ENCODE results near the gene GRHL1. TPM values are rescaled to one million over a fixed set of nuclear protein-coding genes. Genes with fewer than 3 reads are reported as not detected.
"Not testable (repeated sequence)": the region's sequence is repeated elsewhere in the genome, so short reads cannot be mapped to it uniquely, and the experiment has no call there.

The GRHL1 gene
- total and polyA plus RNA-seq, 12 donors, result 0.57 to 2.6 (median 1.2) TPM; not detected in 1

DNA sequence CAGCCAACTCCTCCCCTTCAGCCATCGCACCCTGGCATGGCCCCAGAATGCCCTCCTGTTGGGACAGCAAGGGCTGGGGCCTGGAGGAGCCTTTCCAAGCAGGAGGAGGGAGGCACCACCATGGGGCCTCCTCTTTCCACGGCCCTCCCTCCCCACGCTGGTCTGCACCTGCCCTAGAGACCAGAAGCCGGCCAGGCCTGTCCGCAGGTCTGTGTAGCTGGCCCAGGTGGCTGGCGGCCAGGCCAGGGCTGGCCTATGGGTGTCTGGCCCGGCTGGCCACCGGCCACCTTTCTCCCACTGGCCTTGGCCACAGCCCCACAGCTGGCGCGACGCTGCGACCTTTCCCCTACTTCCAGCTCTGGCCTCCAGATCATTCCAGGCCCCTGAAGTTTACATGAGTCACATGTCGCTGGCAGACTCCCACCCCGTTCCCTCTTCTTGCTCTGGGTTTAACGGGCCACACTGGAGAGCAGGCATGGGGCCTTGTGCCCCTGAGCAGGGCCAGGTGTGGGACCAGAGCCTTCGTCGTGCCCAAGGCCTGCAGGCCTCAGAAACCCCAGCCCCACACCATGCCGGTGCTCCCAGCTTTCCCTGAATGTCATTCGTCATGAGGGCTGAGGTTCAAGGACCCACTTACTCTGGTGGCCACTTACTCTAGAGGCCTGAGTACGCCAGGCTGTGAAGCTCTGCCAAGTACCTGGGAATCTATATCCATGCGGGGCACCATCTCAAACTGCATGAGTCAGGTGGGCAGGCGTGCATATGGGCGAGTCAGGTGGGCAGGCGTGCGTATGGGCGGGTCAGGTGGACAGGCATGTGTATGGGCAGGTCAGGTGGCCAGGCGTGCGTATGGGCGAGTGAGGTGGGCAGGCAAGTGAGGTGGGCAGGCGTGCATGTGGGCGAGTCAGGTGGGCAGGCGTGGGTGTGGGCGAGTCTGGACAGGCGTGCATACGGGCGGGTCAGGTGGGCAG, 58.6 kb downstream of the GRHL1 start:
- peak overlapping the region in 4 of 5 donors; percentile 62 to 81 (median 73) for H3K27ac ChIP-seq
- H3K4me1 ChIP-seq (replicated peaks in 1 of 2), result peaks cover 22 to 25% of the 10 kb centered on the region in 2 donors
- no peaks in the 10 kb centered on the region for H3K9me3 ChIP-seq (replicated peaks in 1 of 3)
- intact Hi-C loops (cut with DNase I), result no loop called here
- TF ChIP-seq, protein P1, sequence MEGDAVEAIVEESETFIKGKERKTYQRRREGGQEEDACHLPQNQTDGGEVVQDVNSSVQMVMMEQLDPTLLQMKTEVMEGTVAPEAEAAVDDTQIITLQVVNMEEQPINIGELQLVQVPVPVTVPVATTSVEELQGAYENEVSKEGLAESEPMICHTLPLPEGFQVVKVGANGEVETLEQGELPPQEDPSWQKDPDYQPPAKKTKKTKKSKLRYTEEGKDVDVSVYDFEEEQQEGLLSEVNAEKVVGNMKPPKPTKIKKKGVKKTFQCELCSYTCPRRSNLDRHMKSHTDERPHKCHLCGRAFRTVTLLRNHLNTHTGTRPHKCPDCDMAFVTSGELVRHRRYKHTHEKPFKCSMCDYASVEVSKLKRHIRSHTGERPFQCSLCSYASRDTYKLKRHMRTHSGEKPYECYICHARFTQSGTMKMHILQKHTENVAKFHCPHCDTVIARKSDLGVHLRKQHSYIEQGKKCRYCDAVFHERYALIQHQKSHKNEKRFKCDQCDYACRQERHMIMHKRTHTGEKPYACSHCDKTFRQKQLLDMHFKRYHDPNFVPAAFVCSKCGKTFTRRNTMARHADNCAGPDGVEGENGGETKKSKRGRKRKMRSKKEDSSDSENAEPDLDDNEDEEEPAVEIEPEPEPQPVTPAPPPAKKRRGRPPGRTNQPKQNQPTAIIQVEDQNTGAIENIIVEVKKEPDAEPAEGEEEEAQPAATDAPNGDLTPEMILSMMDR (IDR thresholded peaks at IDR 0.05), result no peak
- peak in 1 of 2 donors; percentile 16 for TF ChIP-seq POLR2A (IDR thresholded peaks at IDR 0.05)
- peak; percentile 88 to 95 (median 94) for DNase-seq
- no peak overlapping the region for H3K4me3 ChIP-seq
- H3K36me3 ChIP-seq (replicated peaks in 1 of 2), result no peaks in the 10 kb centered on the region
- H3K27me3 ChIP-seq, result no peaks in the 10 kb centered on the region
- 62 to 67% (median 66%) methylated on average over 24 to 36 of the region's 36 CpGs for whole genome bisulfite sequencing, 4 donors

DNA sequence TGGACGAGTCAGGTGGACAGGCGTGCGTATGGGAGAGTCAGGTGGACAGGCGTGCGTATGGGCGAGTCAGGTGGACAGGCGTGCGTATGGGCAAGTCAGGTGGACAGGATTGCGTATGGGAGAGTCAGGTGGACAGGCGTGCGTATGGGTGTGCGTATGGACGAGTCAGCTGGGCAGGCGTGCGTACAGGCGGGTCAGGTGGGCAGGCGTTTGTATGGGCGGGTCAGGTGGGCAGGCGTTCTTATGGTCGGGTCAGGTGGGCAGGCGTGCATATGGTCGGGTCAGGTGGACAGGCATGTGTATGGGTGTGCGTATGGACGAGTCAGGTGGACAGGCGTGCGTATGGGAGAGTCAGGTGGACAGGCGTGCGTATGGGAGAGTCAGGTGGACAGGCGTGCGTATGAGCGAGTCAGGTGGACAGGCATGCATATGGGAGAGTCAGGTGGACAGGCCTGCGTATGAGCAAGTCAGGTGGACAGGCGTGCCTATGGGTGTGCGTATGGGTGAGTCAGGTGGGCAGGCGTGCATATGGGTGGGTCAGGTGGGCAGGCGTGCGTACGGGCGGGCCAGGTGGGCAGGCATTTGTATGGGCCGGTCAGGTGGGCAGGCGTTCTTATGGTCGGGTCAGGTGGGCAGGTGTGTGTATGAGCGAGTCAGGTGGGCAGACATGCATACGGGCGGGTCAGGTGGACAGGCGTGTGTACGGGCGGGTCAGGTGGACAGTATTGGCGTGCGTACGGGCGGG, 59.5 kb downstream of the GRHL1 start:
- H3K4me3 ChIP-seq; intact Hi-C loops (cut with DNase I); H3K27me3 ChIP-seq; H3K36me3 ChIP-seq (replicated peaks in 1 of 2); H3K9me3 ChIP-seq (replicated peaks in 1 of 3): not testable (repeated sequence)
- WGBS, 4 donors, result 92 to 97% (median 95%) methylated on average over 52 of the region's 52 CpGs
- peak in 1 of 7 donors; percentile 21 for DNase-seq
- Histone ChIP-seq H3K27ac (peak overlapping the region in 2 of 5 donors; percentile 62 to 81), H3K4me1 (replicated peaks in 1 of 2) (peaks cover 22 to 25% of the 10 kb centered on the region in 2 donors)

DNA sequence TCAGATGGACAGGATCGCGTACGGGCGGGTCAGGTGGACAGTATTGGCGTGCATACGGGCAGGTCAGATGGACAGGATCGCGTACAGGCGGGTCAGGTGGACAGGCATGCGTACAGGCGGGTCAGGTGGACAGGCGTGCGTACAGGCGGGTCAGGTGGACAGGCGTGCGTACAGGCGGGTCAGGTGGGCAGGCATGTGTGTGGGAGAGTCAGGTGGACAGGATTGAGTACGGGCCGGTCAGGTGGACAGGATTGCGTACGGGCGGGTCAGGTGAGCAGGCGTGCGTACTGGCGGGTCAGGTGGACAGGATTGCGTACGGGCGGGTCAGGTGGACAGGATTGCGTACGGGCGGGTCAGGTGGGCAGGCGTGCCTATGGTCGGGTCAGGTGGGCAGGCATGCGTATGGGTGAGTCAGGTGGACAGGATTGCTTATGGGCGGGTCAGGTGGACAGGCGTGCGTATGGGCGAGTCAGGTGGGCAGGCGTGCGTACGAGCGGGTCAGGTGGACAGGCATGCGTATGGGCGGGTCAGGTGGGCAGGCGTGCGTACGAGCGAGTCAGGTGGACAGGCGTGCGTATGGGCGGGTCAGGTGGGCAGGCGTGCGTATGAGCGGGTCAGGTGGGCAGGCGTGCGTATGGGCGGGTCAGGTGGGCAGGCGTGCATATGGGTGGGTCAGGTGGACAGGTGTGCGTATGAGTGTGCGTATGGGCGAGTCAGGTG, 60.3 kb downstream of the GRHL1 start:
- H3K9me3 ChIP-seq (replicated peaks in 1 of 3); H3K4me3 ChIP-seq; H3K27me3 ChIP-seq; H3K36me3 ChIP-seq (replicated peaks in 1 of 2); H3K27ac ChIP-seq; intact Hi-C loops (cut with DNase I): not testable (repeated sequence)
- peak in 1 of 7 donors; percentile 23 for DNase-seq
- peaks cover 17 to 20% of the 10 kb centered on the region in 2 donors for H3K4me1 ChIP-seq (replicated peaks in 1 of 2)
- 88 to 95% (median 92%) methylated on average over 49 to 61 of the region's 61 CpGs for WGBS, 4 donors

DNA sequence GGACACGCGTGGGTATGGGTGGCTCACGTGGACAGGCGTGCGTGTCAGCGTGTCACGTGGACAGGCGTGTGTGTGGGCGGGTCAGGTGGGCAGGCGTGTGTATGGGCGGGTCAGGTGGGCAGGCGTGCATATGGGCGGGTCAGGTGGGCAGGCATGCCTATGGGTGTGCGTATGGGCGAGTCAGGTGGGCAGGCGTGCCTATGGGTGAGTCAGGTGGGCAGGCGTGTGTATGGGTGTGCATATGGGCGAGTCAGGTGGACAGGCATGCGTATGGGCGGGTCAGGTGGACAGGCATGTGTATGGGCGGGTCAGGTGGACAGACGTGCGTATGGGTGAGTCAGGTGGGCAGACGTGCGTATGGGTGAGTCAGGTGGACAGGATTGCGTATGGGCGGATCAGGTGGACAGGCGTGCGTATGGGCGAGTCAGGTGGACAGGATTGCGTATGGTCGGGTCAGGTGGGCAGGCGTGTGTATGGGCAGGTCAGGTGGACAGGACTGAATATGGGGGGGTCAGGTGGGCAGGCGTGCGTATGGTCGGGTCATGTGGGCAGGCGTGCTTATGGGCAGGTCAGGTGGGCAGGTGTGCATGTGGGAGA, 61.0 kb downstream of the GRHL1 start:
- H3K27me3 ChIP-seq; H3K36me3 ChIP-seq (replicated peaks in 1 of 2); H3K27ac ChIP-seq; H3K9me3 ChIP-seq (replicated peaks in 1 of 3); DNase-seq; H3K4me3 ChIP-seq; intact Hi-C loops (cut with DNase I): not testable (repeated sequence)
- 89 to 94% (median 91%) methylated on average over 30 to 37 of the region's 37 CpGs for WGBS, 4 donors
- H3K4me1 ChIP-seq (replicated peaks in 1 of 2), result peaks cover 14 to 16% of the 10 kb centered on the region in 2 donors

DNA sequence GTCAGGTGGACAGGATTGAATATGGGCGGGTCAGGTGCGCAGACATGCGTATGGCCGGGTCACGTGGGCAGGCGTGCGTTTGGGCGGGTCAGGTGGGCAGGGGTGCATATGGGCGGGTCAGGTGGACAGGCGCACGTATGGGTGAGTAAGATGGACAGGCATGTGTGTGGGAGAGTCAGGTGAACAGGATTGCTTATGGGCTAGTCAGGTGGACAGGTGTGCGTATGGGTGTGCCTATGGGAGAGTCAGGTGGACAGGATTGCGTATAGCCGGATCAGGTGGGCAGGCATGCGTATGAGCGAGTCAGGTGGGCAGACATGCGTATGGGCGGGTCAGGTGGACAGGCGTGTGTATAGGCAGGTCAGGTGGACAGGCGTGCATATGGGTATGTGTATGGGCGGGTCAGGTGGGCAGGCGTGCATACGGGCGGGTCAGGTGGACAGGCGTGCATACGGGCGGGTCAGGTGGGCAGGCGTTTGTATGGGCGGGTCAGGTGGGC, 61.5 kb downstream of the GRHL1 start:
- WGBS, 4 donors, result 90 to 94% (median 90%) methylated on average over 29 of the region's 29 CpGs
- H3K27ac ChIP-seq, result no peak overlapping the region
- no peaks in the 10 kb centered on the region for H3K9me3 ChIP-seq (replicated peaks in 1 of 3)
- TF ChIP-seq, protein P1 (IDR thresholded peaks at IDR 0.05), result no peak
- TF ChIP-seq POLR2A (IDR thresholded peaks at IDR 0.05), result no peak
- no peak for DNase-seq
- no peaks in the 10 kb centered on the region for H3K27me3 ChIP-seq
- intact Hi-C loops (cut with DNase I), result no loop called here
- H3K4me1 ChIP-seq (replicated peaks in 1 of 2), result peaks cover 12 to 16% of the 10 kb centered on the region in 2 donors
- no peak overlapping the region for H3K4me3 ChIP-seq
- no peaks in the 10 kb centered on the region for H3K36me3 ChIP-seq (replicated peaks in 1 of 2)

DNA sequence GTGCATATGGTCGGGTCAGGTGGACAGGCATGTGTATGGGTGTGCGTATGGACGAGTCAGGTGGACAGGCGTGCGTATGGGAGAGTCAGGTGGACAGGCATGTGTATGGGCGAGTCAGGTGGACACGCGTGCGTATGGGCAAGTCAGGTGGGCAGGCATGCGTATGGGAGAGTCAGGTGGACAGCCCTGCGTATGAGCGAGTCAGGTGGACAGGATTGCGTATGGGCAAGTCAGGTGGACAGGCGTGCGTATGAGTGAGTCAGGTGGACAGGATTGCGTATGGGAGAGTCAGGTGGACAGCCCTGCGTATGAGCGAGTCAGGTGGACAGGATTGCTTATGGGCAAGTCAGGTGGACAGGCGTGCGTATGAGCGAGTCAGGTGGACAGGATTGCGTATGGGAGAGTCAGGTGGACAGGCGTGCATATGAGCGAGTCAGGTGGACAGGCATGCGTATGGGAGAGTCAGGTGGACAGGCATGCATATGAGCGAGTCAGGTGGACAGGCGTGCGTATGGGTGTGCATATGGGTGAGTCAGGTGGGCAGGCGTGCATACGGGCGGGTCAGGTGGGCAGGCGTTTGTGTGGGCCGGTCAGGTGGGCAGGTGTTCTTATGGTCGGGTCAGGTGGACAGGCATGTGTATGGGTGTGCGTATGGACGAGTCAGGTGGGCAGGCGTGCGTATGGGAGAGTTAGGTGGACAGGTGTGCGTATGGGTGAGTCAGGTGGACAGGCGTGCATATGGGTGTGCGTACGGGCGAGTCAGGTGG, 62.3 kb downstream of the GRHL1 start:
- peaks cover 12 to 16% of the 10 kb centered on the region in 2 donors for H3K4me1 ChIP-seq (replicated peaks in 1 of 2)
- H3K4me3 ChIP-seq; H3K27ac ChIP-seq; intact Hi-C loops (cut with DNase I); H3K27me3 ChIP-seq; H3K9me3 ChIP-seq (replicated peaks in 1 of 3); H3K36me3 ChIP-seq (replicated peaks in 1 of 2): not testable (repeated sequence)
- 92 to 95% (median 94%) methylated on average over 43 of the region's 43 CpGs for WGBS, 4 donors
- DNase-seq, result peak in 1 of 7 donors; percentile 14
